Kidney epithelial cell (primary cell): ENCODE data around the gene ARAP1. TPM values are rescaled to one million over a fixed set of nuclear protein-coding genes. Genes with fewer than 3 reads are reported as not detected.

ENCODE experiments used
- DNase-seq: peaks from one replicate; pipeline ENCODE4 v3.0.0-alpha.2; 2010; ENCODE audit warnings: low read depth
- H3K27me3 ChIP-seq: 2 replicates; pipeline ENCODE4 v1.6.0; 2011; ENCODE audit warnings: low read length; ENCODE audit not compliant: control insufficient read depth, insufficient read depth
- H3K36me3 ChIP-seq: 2 replicates; pipeline ENCODE4 v1.5.1; 2011; ENCODE audit warnings: low read length; ENCODE audit not compliant: control insufficient read depth, insufficient read depth
- H3K4me3 ChIP-seq: 2 replicates; pipeline ENCODE4 v1.5.1; 2011; ENCODE audit warnings: low read depth, mild to moderate bottlenecking, control low read depth, low read length
- CTCF ChIP-seq: IDR thresholded peaks from 2 replicates; pipeline ENCODE4 v1.5.1; 2011; ENCODE audit warnings: mild to moderate bottlenecking, moderate library complexity, low read length, control low read depth, inconsistent platforms; ENCODE audit not compliant: insufficient read depth, poor library complexity, severe bottlenecking
- total RNA-seq: library from RNA; depleted of rRNA; stranded (reverse); fragments of >200 nt; gene quantifications from 2 replicates; pipeline ENCODE4 v1.2.3, GENCODE V29; 2015

Gene ARAP1
- total RNA-seq, 1 donor from 2014 or later = 97.1 TPM

GRCh38 chr11:72750086-72750485 is 2.1 kb downstream of the ARAP1 start:
- TF ChIP-seq CTCF = no peak
- DNase-seq = no peak
- Histone ChIP-seq H3K27me3 (no peaks in the 10 kb centered on the region), H3K4me3 (no peak overlapping the region), H3K36me3 (no peaks in the 10 kb centered on the region)

DNA sequence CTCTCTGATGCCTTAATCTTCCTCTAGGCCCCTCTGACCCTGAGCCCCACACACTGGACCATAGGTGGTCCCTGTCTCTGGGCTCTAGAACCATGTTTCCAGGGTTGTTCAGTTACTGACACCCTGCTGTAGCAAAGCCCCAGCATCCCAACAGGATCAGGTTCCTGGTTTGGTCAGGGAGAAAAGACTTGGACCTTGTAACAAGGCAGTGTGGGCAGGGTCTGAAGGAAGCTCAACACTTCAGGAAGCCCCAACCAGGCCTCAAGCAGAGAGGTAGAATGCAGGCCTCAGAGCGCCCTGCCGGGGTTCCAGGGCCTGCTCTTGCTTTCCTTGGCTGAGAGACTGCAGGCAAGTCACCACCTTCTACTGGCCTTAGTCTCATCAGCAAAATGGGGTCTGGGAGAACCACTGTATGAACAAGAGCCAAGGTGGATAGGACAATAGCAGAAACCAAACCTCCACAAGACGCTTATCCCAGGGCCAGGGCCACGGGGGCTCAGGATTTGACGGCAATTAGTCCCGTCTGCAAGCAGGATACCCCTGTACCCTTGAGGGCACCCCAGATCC is 4.8 kb downstream of the ARAP1 start:
- Histone ChIP-seq H3K27me3 (no peaks in the 10 kb centered on the region), H3K36me3 (no peaks in the 10 kb centered on the region), H3K4me3 (no peak overlapping the region)
- no peak for TF ChIP-seq CTCF
- DNase-seq = no peak

DNA sequence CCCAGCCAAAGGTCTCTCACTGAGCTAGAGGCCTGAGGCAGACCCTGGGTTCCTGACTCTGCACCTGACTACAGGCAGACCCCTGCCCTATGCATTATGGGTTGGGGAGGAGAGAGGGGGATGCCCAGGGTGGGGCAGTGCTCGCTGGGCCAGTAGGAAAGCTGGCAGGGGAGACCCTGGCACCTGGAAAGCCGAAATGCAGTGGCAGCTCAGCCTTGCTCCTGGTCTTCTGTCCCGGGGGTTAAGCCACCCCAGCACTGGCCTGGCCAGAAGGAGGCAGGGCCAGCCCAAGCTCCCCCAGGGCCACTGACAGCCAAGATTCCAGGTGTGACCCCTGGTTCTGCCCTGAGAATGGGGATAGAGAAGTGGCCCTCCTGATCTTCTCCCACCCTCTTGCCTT is 5.4 kb downstream of the ARAP1 start:
- no peak for DNase-seq
- Histone ChIP-seq H3K27me3 (no peaks in the 10 kb centered on the region), H3K36me3 (no peaks in the 10 kb centered on the region), H3K4me3 (no peak overlapping the region)
- no peak for TF ChIP-seq CTCF

DNA sequence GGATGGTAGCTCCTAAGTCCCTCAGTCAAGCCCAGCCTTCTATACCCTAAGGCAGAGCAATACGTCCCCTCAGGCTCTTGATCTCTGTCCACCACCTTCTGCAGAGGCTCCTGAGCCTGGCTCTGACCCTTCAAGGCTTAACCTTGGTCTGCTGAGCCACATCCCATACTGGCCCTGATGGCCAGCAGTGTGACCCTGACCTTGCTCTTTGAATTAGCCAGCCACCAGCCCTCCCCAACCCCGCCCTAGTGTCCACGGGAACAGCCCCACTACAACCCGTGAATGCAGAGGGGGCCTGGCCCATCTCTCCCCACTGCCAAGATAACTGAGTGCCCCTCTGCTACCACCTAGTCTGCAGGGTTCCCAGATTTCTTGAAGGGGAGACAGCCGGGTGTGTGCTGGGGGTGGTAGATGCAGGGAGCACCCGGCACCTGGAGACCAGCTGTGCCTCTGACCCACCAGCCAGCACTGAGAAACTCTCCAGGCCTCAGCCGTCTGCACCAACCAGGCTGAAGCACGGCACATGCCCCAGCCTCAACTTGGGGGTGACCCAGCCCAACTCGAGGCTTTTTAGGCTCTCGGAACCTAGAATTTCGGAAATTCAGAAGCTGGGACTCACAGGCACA is 6.2 kb downstream of the ARAP1 start:
- TF ChIP-seq CTCF = no peak

DNA sequence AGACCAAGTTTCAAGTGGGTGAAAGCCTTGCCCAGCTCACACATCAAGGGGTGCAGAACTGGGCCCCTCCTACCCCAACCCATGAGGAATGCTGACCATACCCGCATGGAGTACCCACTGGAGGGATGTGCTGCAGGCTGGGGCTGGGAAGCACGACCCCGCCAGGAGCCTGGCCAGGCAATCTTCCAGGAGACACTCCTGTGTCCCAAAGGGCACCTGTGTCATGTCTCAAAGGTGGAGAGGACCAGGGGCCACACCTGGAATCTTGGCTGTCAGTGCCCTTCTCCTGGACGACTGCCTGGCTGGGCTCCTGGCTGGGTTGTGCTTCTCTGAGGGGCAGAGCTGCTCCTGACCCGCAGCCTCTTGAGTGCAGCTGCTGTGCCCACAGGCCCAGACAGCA is 6.7 kb downstream of the ARAP1 start:
- H3K27me3 ChIP-seq = no peaks in the 10 kb centered on the region
- no peak for DNase-seq
- H3K4me3 ChIP-seq = no peak overlapping the region
- TF ChIP-seq CTCF = no peak
- H3K36me3 ChIP-seq = no peaks in the 10 kb centered on the region

More for the DNA sequence above, 6.2 kb downstream of the ARAP1 start:
- H3K27me3 ChIP-seq = no peaks in the 10 kb centered on the region
- no peaks in the 10 kb centered on the region for H3K36me3 ChIP-seq
- DNase-seq = no peak
- no peak overlapping the region for H3K4me3 ChIP-seq

GRCh38 chr11:72744474-72744873 is 7.7 kb downstream of the ARAP1 start:
- no peak overlapping the region for H3K4me3 ChIP-seq
- no peak for DNase-seq
- no peaks in the 10 kb centered on the region for H3K27me3 ChIP-seq
- H3K36me3 ChIP-seq = no peaks in the 10 kb centered on the region
- TF ChIP-seq CTCF = no peak
